DOHH2 (cell line): ENCODE data around the gene REXO4.

Experiments used
- CTCF ChIP-seq: fragments of 200-600 bp; sonication (generic); IDR thresholded peaks from one replicate; pipeline ENCODE4 v1.5.1; 2014; ENCODE audit warnings: antibody characterized with exemption, mild to moderate bottlenecking, low read depth, low read length; ENCODE audit not compliant: poor library complexity, severe bottlenecking
- EZH2phosphoT487 ChIP-seq: fragments of 200-600 bp; sonication (generic); IDR thresholded peaks from 2 replicates; pipeline ENCODE4 v1.6.1; 2017; ENCODE audit warnings: borderline replicate concordance, mild to moderate bottlenecking, antibody characterized with exemption, low read length, moderate library complexity, mixed read lengths

- TF ChIP-seq CTCF (no peak), EZH2phosphoT487 (no peak)
Measured at GRCh38 chr9:133408042-133408441, 9.8 kb downstream of the REXO4 start.
